Camera-type eye (tissue), 1 donor: Measurements from ENCODE around the gene SLC16A14. TPM values are rescaled to one million over a fixed set of nuclear protein-coding genes. Genes with fewer than 3 reads are reported as not detected.

Source experiments
- total RNA-seq: library from RNA; depleted of rRNA; stranded (reverse); fragments of >200 nt; gene quantifications from one replicate; pipeline ENCODE4 v1.2.3, GENCODE V29; 2014

SLC16A14 gene
- 17.5 TPM for total RNA-seq

GRCh38 chr2:230068651-230069055, at the start of gene SLC16A14:
SLC16A14 (minus strand) TSS chr2:230068924; CDS start chr2:230059352, 9,572 bp downstream.

Other genes starting within 250 kb of the SLC16A14 start
- gene TRIP12, start 146.9 kb downstream of the SLC16A14 start, total RNA-seq: 289 TPM
- gene FBXO36, start 146.4 kb downstream of the SLC16A14 start, total RNA-seq: 6.3 TPM
- gene SP110, start 151.1 kb upstream of the SLC16A14 start, total RNA-seq: 15.7 TPM
- gene SP140, start 156.8 kb upstream of the SLC16A14 start, total RNA-seq: 0.49 TPM